ENCODE results near the gene TEX35. TPM values are rescaled to one million over a fixed set of nuclear protein-coding genes. Genes with fewer than 3 reads are reported as not detected.

Gene TEX35
- total RNA-seq, 2 donors from 2014 or later: not detected

DNA sequence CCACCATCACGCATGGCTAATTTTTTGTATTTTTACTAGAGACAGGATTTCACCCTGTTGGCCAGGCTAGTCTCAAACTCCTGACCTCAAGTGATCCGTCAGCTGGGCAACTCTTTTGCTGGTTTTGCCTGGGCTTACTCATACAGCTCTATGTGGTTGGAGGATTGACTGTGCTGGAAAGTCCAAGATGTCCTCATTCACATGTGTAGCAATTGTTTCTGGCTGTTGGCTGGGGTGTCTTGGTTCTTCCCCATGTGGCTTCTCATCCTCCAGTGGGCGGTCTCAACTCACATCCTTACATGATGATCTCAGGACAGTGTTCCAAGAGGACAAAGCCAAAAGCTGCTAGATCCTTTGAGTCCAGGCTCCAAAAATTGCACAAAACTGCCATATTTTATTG, 53.3 kb downstream of the TEX35 start:
- TF ChIP-seq, protein P1, sequence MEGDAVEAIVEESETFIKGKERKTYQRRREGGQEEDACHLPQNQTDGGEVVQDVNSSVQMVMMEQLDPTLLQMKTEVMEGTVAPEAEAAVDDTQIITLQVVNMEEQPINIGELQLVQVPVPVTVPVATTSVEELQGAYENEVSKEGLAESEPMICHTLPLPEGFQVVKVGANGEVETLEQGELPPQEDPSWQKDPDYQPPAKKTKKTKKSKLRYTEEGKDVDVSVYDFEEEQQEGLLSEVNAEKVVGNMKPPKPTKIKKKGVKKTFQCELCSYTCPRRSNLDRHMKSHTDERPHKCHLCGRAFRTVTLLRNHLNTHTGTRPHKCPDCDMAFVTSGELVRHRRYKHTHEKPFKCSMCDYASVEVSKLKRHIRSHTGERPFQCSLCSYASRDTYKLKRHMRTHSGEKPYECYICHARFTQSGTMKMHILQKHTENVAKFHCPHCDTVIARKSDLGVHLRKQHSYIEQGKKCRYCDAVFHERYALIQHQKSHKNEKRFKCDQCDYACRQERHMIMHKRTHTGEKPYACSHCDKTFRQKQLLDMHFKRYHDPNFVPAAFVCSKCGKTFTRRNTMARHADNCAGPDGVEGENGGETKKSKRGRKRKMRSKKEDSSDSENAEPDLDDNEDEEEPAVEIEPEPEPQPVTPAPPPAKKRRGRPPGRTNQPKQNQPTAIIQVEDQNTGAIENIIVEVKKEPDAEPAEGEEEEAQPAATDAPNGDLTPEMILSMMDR (conservative IDR thresholded peaks at IDR 0.05): no peak
- Mint-ChIP-seq H3K4me3 (no peak overlapping the region), H3K36me3 (ENCODE audit: low read depth) (no peaks in the 10 kb centered on the region), H3K9me3 (peaks cover under 1% of the 10 kb centered on the region), H3K27me3 (ENCODE audit: insufficient read depth) (peaks cover 6% of the 10 kb centered on the region), H3K4me1 (peaks cover 4% of the 10 kb centered on the region), H3K27ac (no peak overlapping the region)
- Histone ChIP-seq H3K4me1 (ENCODE audit: control insufficient read depth, insufficient read depth, low read length) (no peaks in the 10 kb centered on the region), H3K36me3 (ENCODE audit: control insufficient read depth, insufficient read depth, low read length) (no peaks in the 10 kb centered on the region), H3K4me3 (ENCODE audit: low read length) (no peak overlapping the region), H3K9me3 (ENCODE audit: control insufficient read depth, low read length) (peaks cover 7% of the 10 kb centered on the region), H3K27ac (ENCODE audit: low read depth, low read length) (no peak overlapping the region), H3K9ac (ENCODE audit: extremely low read depth, low read length, poor library complexity, severe bottlenecking) (no peak overlapping the region), H3K27me3 (ENCODE audit: control insufficient read depth, insufficient read depth, low read length, poor library complexity, severe bottlenecking) (no peaks in the 10 kb centered on the region)
- no peak for DNase-seq
- 90 to 95% methylated on average over 3 of the region's 3 CpGs for WGBS, 2 experiments (ENCODE audit: insufficient coverage in 1 of 2, insufficient read length in 1 of 2)

DNA sequence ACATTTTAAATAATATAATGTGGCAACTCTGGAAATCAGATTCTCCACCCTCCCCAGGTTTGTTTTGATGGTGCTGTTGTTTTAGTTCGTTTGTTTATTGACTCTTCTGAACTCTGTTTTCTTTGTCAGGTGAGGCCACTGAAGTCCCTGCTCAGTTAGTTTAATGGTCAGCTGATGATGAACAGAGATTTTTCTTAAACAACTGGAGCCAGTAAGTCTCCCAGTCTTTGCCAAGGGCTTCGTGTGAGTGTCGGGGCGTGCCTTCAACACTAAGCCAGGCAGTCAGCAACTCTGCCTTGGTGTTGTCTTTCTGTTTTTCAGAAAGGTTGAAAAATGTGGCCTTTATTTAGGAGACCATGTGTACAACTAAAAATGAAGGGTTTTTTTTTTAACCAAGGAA, 58.9 kb downstream of the TEX35 start:
- Histone ChIP-seq H3K9ac (ENCODE audit: extremely low read depth, low read length, poor library complexity, severe bottlenecking) (no peak overlapping the region), H3K36me3 (ENCODE audit: control insufficient read depth, insufficient read depth, low read length) (no peaks in the 10 kb centered on the region), H3K4me3 (ENCODE audit: low read length) (no peak overlapping the region), H3K9me3 (ENCODE audit: control insufficient read depth, low read length) (no peaks in the 10 kb centered on the region), H3K27me3 (ENCODE audit: control insufficient read depth, insufficient read depth, low read length, poor library complexity, severe bottlenecking) (no peaks in the 10 kb centered on the region), H3K4me1 (ENCODE audit: control insufficient read depth, insufficient read depth, low read length) (no peaks in the 10 kb centered on the region), H3K27ac (ENCODE audit: low read depth, low read length) (no peak overlapping the region)
- Mint-ChIP-seq H3K4me1 (peaks cover 21% of the 10 kb centered on the region), H3K4me3 (no peak overlapping the region), H3K27me3 (ENCODE audit: insufficient read depth) (no peaks in the 10 kb centered on the region), H3K9me3 (no peaks in the 10 kb centered on the region), H3K36me3 (ENCODE audit: low read depth) (no peaks in the 10 kb centered on the region), H3K27ac (no peak overlapping the region)
- no peak for DNase-seq
- WGBS, 2 experiments (ENCODE audit: insufficient coverage in 1 of 2, insufficient read length in 1 of 2): 90 to 92% methylated on average over 3 to 4 of the region's 4 CpGs
- TF ChIP-seq, protein P1 (conservative IDR thresholded peaks at IDR 0.05): no peak

Other genes starting within 250 kb of the TEX35 start
- gene CLEC20A, start 16.1 kb upstream of the TEX35 start, total RNA-seq: 1 to 10 TPM in 1 of 2 donors, under 1 TPM in 1; 0.33 to 1.5 TPM
- 10 to 100 TPM; 56.6 to 73.1 TPM for gene RALGPS2, start 212.1 kb downstream of the TEX35 start, total RNA-seq